Measurements from ENCODE around the gene ZDHHC3.

GRCh38 chr3:45017821-45018220, 41.8 kb upstream of the ZDHHC3 start:
- TF ChIP-seq FOXK2 (IDR thresholded peaks at IDR 0.05) (no peak), L3MBTL2 (conservative IDR thresholded peaks at IDR 0.05) (no peak), FOXM1 (IDR thresholded peaks at IDR 0.05; ENCODE audit: borderline replicate concordance) (no peak), SP1 (IDR thresholded peaks at IDR 0.05) (no peak), SUZ12 (IDR thresholded peaks at IDR 0.05) (no peak), ARNT (IDR thresholded peaks at IDR 0.05) (no peak), ELF4 (IDR thresholded peaks at IDR 0.05) (no peak), LEF1 (IDR thresholded peaks at IDR 0.05; ENCODE audit: borderline replicate concordance) (no peak), TARDBP (IDR thresholded peaks at IDR 0.05) (no peak), HDGF (IDR thresholded peaks at IDR 0.05; ENCODE audit: borderline replicate concordance) (no peak)
